Stimulated activated effector memory CD8-positive, alpha-beta T cell treated with anti-CD3 and anti-CD28 coated beads, Interleukin-12 subunit alpha, Interleukin-12 subunit beta, amount 100 ng/mL, for 72 hours (primary cell): ENCODE results near the gene IRF7.
"Not testable (repeated sequence)": the region's sequence is repeated elsewhere in the genome, so short reads cannot be mapped to it uniquely, and the experiment has no call there.

ENCODE experiments used
- ATAC-seq: fragments of 150-1000 bp; cut with Tn5 transposase; 2 replicates; pipeline ENCODE4 v1.10.0; 2021
- DNase-seq, 2 donors: peaks; one replicate each; pipeline ENCODE4 v3.0.0; 2021 to 2022; ENCODE audit warnings: low spot score in 2 of 2
- H3K27ac Mint-ChIP-seq: one replicate; pipeline ENCODE4 v1.8.0; 2022; ENCODE audit warnings: mild to moderate bottlenecking, mixed read lengths
- H3K36me3 Mint-ChIP-seq: one replicate; pipeline ENCODE4 v1.8.0; 2022; ENCODE audit warnings: mild to moderate bottlenecking, mixed read lengths
- H3K4me1 Mint-ChIP-seq: one replicate; pipeline ENCODE4 v1.8.0; 2022; ENCODE audit warnings: mixed read lengths
- H3K4me3 Mint-ChIP-seq: one replicate; pipeline ENCODE4 v1.8.0; 2022; ENCODE audit warnings: mild to moderate bottlenecking, mixed read lengths
- H3K9me3 Mint-ChIP-seq: one replicate; pipeline ENCODE4 v1.8.0; 2022; ENCODE audit warnings: mixed read lengths

Gene IRF7

GRCh38 chr11:647672-648158 lies 32.0 kb upstream of the IRF7 start:
- not testable (repeated sequence) for ATAC-seq, H3K9me3 Mint-ChIP-seq, H3K27ac Mint-ChIP-seq, H3K4me1 Mint-ChIP-seq, DNase-seq, H3K4me3 Mint-ChIP-seq
- H3K36me3 Mint-ChIP-seq = peaks cover 77% of the 10 kb centered on the region

DNA sequence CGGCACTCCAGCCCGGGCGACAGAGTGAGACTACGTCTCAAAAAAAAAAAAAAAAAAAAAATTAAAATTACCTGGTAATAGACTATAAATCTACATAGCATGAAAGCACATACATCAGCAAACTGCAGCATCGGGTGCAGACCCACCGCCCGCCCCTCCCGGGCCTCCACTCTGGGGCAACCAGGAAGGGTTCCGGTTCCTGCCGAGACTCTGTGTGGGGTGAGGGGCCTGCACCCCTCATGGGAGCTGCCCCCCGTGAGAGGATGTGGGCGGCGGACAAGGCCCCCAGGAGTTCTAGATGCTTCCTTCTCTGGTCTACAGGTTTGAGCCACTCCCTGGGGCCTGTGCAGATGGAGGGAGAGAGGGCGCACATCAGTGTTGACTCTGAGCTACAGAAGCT lies 30.5 kb upstream of the IRF7 start:
- no peaks in the 10 kb centered on the region for H3K9me3 Mint-ChIP-seq
- H3K27ac Mint-ChIP-seq = no peak overlapping the region
- H3K4me1 Mint-ChIP-seq = peaks cover 6% of the 10 kb centered on the region
- no peak overlapping the region for H3K4me3 Mint-ChIP-seq
- DNase-seq (no peak), ATAC-seq (no peak)
- H3K36me3 Mint-ChIP-seq = peaks cover 79% of the 10 kb centered on the region

DNA sequence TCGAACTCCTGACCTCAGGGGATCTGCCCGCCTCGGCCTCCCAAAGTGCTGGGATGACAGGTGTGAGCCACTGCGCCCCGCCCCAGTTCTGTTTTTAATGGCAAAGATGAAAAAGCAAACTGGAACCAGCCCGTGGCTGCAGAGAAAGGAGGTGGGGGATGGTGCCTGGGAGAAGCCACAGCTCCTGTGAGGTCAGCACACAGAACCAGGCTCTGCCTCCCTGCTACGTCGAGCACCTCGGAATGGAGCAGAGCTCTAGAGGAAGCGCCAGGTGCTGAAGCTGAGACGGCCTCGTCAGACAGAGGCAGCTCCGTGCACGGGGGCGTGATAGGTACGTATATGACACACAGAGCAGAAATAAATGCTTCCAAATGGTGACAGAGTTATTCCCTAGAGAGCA lies 29.8 kb upstream of the IRF7 start:
- Mint-ChIP-seq H3K4me1 (peaks cover 6% of the 10 kb centered on the region), H3K36me3 (peaks cover 73% of the 10 kb centered on the region), H3K4me3 (no peak overlapping the region), H3K9me3 (no peaks in the 10 kb centered on the region), H3K27ac (no peak overlapping the region)
- DNase-seq (no peak), ATAC-seq (no peak)

- Mint-ChIP-seq H3K27ac (no peak overlapping the region), H3K36me3 (peaks cover 59% of the 10 kb centered on the region), H3K4me3 (no peak overlapping the region), H3K4me1 (peaks cover 6% of the 10 kb centered on the region), H3K9me3 (no peaks in the 10 kb centered on the region)
- no peak for ATAC-seq
- no peak for DNase-seq
These were observed 28.3 kb upstream of the IRF7 start for GRCh38 chr11:643849-644738.

- no peak overlapping the region for H3K27ac Mint-ChIP-seq
- ATAC-seq = no peak
- no peaks in the 10 kb centered on the region for H3K9me3 Mint-ChIP-seq
- H3K4me1 Mint-ChIP-seq = peaks cover 6% of the 10 kb centered on the region
- no peak for DNase-seq
- H3K4me3 Mint-ChIP-seq = no peak overlapping the region
- peaks cover 56% of the 10 kb centered on the region for H3K36me3 Mint-ChIP-seq
These were observed 27.6 kb upstream of the IRF7 start for GRCh38 chr11:643366-643765.

DNA sequence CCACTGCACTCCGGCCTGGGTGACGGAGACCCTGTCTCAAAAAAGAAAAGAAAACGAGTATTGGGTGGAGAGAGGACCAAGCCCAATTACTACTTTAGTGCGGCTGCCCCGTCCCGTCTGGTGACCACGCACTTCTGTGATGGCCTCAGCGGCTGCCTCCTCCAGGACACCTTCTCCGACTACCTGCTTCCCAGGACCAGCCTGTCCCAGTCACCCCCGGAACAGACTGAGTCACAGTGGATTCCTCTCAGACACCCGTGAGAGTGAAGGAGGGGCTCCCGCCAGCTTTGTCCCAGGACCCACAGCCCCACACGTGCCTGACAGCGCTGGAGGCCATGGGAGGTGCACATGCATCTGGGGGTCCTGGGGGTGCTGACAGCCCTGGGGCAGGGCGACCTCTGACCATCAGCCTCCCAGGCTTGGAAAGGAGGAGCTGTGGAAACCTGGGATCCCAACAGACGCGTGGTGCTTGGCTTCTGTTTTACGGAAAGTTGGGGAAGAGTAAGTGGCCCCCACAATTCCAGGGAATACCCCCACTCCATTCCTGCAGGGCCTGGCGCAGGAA lies 26.1 kb upstream of the IRF7 start:
- DNase-seq (no peak), ATAC-seq (no peak)
- Mint-ChIP-seq H3K36me3 (peaks cover 54% of the 10 kb centered on the region), H3K9me3 (no peaks in the 10 kb centered on the region), H3K4me1 (peaks cover 13% of the 10 kb centered on the region), H3K4me3 (no peak overlapping the region), H3K27ac (no peak overlapping the region)

- ATAC-seq (no peak), DNase-seq (no peak)
- Mint-ChIP-seq H3K4me1 (peaks cover 13% of the 10 kb centered on the region), H3K9me3 (no peaks in the 10 kb centered on the region), H3K27ac (no peak overlapping the region), H3K4me3 (peak overlapping the region; percentile 34), H3K36me3 (peaks cover 39% of the 10 kb centered on the region)
These were observed 24.4 kb upstream of the IRF7 start for GRCh38 chr11:640021-640706.

DNA sequence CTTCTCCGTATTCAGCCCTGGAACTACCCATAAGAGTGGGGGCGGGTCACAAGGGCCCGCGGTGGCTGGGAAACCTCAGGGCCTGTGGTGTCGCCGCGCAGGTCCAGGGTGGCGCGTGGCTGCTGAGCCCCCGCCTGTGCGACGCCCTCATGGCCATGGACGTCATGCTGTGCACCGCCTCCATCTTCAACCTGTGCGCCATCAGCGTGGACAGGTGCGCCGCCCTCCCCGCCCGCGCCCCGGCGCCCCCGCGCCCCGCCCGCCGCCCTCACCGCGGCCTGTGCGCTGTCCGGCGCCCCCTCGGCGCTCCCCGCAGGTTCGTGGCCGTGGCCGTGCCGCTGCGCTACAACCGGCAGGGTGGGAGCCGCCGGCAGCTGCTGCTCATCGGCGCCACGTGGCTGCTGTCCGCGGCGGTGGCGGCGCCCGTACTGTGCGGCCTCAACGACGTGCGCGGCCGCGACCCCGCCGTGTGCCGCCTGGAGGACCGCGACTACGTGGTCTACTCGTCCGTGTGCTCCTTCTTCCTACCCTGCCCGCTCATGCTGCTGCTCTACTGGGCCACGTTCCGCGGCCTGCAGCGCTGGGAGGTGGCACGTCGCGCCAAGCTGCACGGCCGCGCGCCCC lies 23.7 kb upstream of the IRF7 start:
- DNase-seq (no peak), ATAC-seq (peak; percentile 19)
- Mint-ChIP-seq H3K9me3 (no peaks in the 10 kb centered on the region), H3K4me3 (no peak overlapping the region), H3K36me3 (peaks cover 35% of the 10 kb centered on the region), H3K27ac (no peak overlapping the region), H3K4me1 (peaks cover 13% of the 10 kb centered on the region)

- peaks cover 29% of the 10 kb centered on the region for H3K36me3 Mint-ChIP-seq
- H3K27ac Mint-ChIP-seq = no peak overlapping the region
These were observed 23.0 kb upstream of the IRF7 start for GRCh38 chr11:638631-639331.

GRCh38 chr11:637593-638521 lies 22.1 kb upstream of the IRF7 start:
- Mint-ChIP-seq H3K36me3 (peaks cover 31% of the 10 kb centered on the region), H3K27ac (no peak overlapping the region), H3K4me3 (peak overlapping the region; percentile 44), H3K4me1 (peaks cover 13% of the 10 kb centered on the region), H3K9me3 (no peaks in the 10 kb centered on the region)
- DNase-seq (no peak), ATAC-seq (no peak)

More at GRCh38 chr11:638631-639331, 23.0 kb upstream of the IRF7 start:
- ATAC-seq = no peak
- Mint-ChIP-seq H3K4me3 (peak overlapping the region; percentile 11), H3K4me1 (peaks cover 13% of the 10 kb centered on the region), H3K9me3 (no peaks in the 10 kb centered on the region)
- no peak for DNase-seq

- peaks cover 7% of the 10 kb centered on the region for H3K4me1 Mint-ChIP-seq
- peaks cover 31% of the 10 kb centered on the region for H3K36me3 Mint-ChIP-seq
- H3K27ac Mint-ChIP-seq = no peak overlapping the region
- ATAC-seq (no peak), DNase-seq (no peak)
- H3K9me3 Mint-ChIP-seq = no peaks in the 10 kb centered on the region
- H3K4me3 Mint-ChIP-seq = peak overlapping the region; percentile 44
These were observed 21.5 kb upstream of the IRF7 start for GRCh38 chr11:637333-637592.

DNA sequence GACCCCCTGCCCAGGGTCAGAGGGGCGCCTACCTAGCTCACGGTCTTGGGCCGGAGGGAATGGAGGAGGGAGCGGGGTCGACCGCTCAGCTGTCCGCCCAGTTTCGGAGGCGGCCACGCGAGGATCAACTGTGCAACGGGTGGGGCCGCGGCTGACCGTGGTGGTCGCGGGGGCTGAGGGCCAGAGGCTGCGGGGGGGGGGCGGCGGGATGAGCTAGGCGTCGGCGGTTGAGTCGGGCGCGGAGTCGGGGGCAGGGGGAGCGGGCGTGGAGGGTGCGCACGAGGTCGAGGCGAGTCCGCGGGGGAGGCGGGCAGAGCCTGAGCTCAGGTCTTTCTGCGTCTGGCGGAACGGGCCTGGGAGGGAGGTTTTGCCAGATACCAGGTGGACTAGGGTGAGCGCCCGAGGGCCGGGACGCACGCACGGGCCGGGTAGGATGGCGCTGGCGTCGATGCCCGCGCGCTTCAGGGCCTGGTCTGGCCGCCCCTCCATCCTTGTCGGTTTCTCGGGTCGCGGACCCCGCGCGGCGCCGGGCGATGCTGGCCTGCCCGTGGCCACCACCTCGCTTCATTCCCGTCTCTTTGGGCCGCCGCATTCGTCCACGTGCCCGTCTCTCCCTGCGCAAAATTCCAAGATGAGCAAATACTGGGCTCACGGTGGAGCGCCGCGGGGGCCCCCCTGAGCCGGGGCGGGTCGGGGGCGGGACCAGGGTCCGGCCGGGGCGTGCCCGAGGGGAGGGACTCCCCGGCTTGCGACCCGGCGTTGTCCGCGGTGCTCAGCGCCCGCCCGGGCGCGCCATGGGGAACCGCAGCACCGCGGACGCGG lies 21.0 kb upstream of the IRF7 start, which contains the start of gene DRD4:
Gene DRD4 (plus strand): TSS at position 759 of the 822 bp plus-strand sequence. CDS start 36 bp downstream, at position 795.
- no peak for DNase-seq
- Mint-ChIP-seq H3K4me1 (peaks cover 7% of the 10 kb centered on the region), H3K4me3 (peak within 1 kb of the TSS; percentile 44), H3K9me3 (no peaks in the 10 kb centered on the region), H3K36me3 (peaks cover 27% of the 10 kb centered on the region), H3K27ac (no peak within 1 kb of the TSS)
- ATAC-seq = no peak

- Mint-ChIP-seq H3K27ac (no peak overlapping the region), H3K4me3 (no peak overlapping the region), H3K4me1 (peaks cover 7% of the 10 kb centered on the region), H3K9me3 (no peaks in the 10 kb centered on the region), H3K36me3 (peaks cover 21% of the 10 kb centered on the region)
- ATAC-seq = no peak
- no peak for DNase-seq
These were observed 20.3 kb upstream of the IRF7 start for GRCh38 chr11:635945-636510.
